Tibial nerve (tissue), 3 donors: Measurements from ENCODE around the gene FOXRED2.

ENCODE experiments used
- POLR2A ChIP-seq, 2 donors: fragments of 450-650 bp; IDR thresholded peaks; one replicate each; pipeline ENCODE4 v1.6.1; 2017; ENCODE audit warnings: antibody characterized with exemption in 2 of 2, mild to moderate bottlenecking in 2 of 2, moderate library complexity in 2 of 2
- TF ChIP-seq, protein P1 (sequence below), 5 experiments: fragments of 200-600 bp in 3 of 5; fragments of 450-650 bp in 2 of 5; sonication (generic) in 3 of 5; IDR thresholded peaks; one replicate each; pipeline ENCODE4 v1.5.1; 2016 to 2019; ENCODE audit warnings: antibody characterized with exemption in 5 of 5, mild to moderate bottlenecking in 3 of 5, moderate library complexity in 2 of 5

DNA sequence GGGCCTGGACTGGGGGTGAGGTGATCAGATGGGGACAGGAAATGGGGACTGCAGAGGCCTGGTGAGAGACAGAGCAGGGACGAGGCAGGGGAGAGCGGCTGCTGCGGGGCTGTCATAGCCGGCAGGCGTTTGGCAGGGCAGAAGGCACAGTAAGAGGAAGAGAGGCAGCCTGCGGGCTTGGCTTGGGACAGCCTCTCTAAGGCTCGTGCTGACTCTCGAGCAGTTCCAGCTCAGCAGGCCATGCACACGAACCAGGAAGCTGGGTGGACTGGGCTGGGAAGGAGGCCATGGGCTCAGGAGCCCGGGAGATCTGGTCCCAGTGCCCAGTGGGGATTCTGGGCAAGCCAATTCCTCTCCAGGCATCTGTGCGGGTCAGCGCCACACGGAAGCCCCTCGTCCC is 41.8 kb upstream of the FOXRED2 start:
- TF ChIP-seq POLR2A (IDR thresholded peaks at IDR 0.05), result no peak
- TF ChIP-seq, protein P1, sequence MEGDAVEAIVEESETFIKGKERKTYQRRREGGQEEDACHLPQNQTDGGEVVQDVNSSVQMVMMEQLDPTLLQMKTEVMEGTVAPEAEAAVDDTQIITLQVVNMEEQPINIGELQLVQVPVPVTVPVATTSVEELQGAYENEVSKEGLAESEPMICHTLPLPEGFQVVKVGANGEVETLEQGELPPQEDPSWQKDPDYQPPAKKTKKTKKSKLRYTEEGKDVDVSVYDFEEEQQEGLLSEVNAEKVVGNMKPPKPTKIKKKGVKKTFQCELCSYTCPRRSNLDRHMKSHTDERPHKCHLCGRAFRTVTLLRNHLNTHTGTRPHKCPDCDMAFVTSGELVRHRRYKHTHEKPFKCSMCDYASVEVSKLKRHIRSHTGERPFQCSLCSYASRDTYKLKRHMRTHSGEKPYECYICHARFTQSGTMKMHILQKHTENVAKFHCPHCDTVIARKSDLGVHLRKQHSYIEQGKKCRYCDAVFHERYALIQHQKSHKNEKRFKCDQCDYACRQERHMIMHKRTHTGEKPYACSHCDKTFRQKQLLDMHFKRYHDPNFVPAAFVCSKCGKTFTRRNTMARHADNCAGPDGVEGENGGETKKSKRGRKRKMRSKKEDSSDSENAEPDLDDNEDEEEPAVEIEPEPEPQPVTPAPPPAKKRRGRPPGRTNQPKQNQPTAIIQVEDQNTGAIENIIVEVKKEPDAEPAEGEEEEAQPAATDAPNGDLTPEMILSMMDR (IDR thresholded peaks at IDR 0.05), result no peak
